Measurements from ENCODE around the gene CCDC39. TPM values are rescaled to one million over a fixed set of nuclear protein-coding genes. Genes with fewer than 3 reads are reported as not detected.

Gene CCDC39
- total and polyA plus RNA-seq, 2 of the 13 experiments (the other 11 are each of a cell fraction or from before 2014, with no cell fraction given) = not detected

DNA sequence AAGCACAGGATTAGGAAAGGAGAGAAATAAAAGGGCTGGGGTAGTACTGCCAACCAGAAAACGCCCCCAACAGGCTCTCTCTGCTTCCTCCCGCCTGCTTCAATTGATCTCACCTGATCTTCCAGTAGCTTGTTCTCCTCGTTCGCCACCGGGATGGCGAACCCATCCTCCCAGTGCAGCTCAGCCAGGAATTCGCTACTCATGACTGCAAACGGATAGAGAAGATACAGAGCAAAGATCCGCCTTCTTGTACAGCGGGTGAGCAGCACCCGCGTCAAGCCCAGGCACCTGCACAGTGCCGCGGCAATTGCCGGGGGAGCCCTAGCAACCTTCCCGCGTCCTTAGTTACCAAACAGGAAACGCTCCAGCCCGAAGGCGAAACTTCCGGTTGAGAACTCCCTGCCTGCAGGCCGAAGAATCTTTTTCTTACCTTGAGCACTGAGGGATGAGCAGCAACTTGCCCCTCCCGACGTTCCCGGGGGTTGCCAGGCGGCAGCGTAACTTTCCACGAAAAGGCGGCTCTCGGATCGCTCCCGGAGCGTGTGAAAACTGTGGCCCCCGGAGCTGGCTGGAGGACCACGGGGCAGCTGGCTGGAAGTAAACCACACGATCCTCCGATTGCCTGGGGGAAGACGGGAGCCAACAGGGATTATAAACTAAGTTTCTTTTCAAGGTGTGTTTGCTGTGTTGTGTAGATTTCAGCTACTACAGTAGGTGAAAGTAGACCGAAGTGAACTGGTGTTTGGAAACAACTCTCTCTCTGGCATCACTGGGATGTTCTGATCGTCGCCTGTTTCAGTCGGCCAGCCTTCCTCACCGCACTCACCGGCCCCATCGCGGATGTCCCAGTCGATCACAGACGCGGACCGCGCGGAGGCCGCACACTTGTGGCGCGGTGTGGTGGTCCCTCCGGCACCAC lies at the start of gene CCDC39 (continued):
- TF ChIP-seq, protein P1, sequence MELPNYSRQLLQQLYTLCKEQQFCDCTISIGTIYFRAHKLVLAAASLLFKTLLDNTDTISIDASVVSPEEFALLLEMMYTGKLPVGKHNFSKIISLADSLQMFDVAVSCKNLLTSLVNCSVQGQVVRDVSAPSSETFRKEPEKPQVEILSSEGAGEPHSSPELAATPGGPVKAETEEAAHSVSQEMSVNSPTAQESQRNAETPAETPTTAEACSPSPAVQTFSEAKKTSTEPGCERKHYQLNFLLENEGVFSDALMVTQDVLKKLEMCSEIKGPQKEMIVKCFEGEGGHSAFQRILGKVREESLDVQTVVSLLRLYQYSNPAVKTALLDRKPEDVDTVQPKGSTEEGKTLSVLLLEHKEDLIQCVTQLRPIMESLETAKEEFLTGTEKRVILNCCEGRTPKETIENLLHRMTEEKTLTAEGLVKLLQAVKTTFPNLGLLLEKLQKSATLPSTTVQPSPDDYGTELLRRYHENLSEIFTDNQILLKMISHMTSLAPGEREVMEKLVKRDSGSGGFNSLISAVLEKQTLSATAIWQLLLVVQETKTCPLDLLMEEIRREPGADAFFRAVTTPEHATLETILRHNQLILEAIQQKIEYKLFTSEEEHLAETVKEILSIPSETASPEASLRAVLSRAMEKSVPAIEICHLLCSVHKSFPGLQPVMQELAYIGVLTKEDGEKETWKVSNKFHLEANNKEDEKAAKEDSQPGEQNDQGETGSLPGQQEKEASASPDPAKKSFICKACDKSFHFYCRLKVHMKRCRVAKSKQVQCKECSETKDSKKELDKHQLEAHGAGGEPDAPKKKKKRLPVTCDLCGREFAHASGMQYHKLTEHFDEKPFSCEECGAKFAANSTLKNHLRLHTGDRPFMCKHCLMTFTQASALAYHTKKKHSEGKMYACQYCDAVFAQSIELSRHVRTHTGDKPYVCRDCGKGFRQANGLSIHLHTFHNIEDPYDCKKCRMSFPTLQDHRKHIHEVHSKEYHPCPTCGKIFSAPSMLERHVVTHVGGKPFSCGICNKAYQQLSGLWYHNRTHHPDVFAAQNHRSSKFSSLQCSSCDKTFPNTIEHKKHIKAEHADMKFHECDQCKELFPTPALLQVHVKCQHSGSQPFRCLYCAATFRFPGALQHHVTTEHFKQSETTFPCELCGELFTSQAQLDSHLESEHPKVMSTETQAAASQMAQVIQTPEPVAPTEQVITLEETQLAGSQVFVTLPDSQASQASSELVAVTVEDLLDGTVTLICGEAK (IDR thresholded peaks at IDR 0.05) = peak; percentile 55
- TF ChIP-seq, protein P1 (CRISPR knock-in tag; IDR thresholded peaks at IDR 0.05) = no peak
- TF ChIP-seq RELA (CRISPR knock-in tag; IDR thresholded peaks at IDR 0.05) (no peak), FOXC1 (CRISPR knock-in tag; IDR thresholded peaks at IDR 0.05; ENCODE audit: borderline replicate concordance) (peak; percentile 66; the same call in 1 of the 2 replicates), HDAC1 (CRISPR knock-in tag; IDR thresholded peaks at IDR 0.05) (peak; percentile 40; the same call in 1 of the 2 replicates), DNMT1 (CRISPR knock-in tag; IDR thresholded peaks at IDR 0.05) (no peak), ZNF761 (CRISPR knock-in tag; conservative IDR thresholded peaks at IDR 0.05) (0 out of 2 replicates have a peak, but pooled peaks have one; percentile 28), ASH2L (IDR thresholded peaks at IDR 0.05; ENCODE audit: insufficient read length, low read depth, low read length) (no peak), GFI1 (CRISPR knock-in tag; IDR thresholded peaks at IDR 0.05; ENCODE audit: borderline replicate concordance) (no peak), ZNF160 (CRISPR knock-in tag; IDR thresholded peaks at IDR 0.05) (no peak), HOXD1 (CRISPR knock-in tag; IDR thresholded peaks at IDR 0.05) (no peak), NR1H2 (CRISPR knock-in tag; IDR thresholded peaks at IDR 0.05; ENCODE audit: borderline replicate concordance, low read depth) (no peak), ZNF556 (CRISPR knock-in tag; IDR thresholded peaks at IDR 0.05; ENCODE audit: borderline replicate concordance) (no peak)
- TF ChIP-seq, protein P2, sequence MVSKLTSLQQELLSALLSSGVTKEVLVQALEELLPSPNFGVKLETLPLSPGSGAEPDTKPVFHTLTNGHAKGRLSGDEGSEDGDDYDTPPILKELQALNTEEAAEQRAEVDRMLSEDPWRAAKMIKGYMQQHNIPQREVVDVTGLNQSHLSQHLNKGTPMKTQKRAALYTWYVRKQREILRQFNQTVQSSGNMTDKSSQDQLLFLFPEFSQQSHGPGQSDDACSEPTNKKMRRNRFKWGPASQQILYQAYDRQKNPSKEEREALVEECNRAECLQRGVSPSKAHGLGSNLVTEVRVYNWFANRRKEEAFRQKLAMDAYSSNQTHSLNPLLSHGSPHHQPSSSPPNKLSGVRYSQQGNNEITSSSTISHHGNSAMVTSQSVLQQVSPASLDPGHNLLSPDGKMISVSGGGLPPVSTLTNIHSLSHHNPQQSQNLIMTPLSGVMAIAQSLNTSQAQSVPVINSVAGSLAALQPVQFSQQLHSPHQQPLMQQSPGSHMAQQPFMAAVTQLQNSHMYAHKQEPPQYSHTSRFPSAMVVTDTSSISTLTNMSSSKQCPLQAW (CRISPR knock-in tag; IDR thresholded peaks at IDR 0.05) = 0 out of 2 replicates have a peak, but pooled peaks have one; percentile 41

Measured in HepG2 (cell line).